ENCODE data around the gene EPHA7. TPM values are rescaled to one million over a fixed set of nuclear protein-coding genes. Genes with fewer than 3 reads are reported as not detected.

Gene EPHA7
- total RNA-seq, 3 donors from 2014 or later, result 0.84 to 126 (median 2.4) TPM

- ATAC-seq (no peak), DNase-seq (no peak)
- TF ChIP-seq CTCF (IDR thresholded peaks at IDR 0.05), result no peak
- no peaks in the 10 kb centered on the region for H3K36me3 ChIP-seq (ENCODE audit: low read depth)
- intact Hi-C loops (cut with DNase I, micrococcal nuclease), result no loop called here
- H3K9me3 ChIP-seq, result no peaks in the 10 kb centered on the region
- no peak overlapping the region for H3K4me3 ChIP-seq
- no peaks in the 10 kb centered on the region for H3K4me1 ChIP-seq (ENCODE audit: low read depth)
Observed at GRCh38 chr6:93437491-93437890, 18.1 kb upstream of the EPHA7 start.

GRCh38 chr6:93433592-93433991, 14.2 kb upstream of the EPHA7 start:
- intact Hi-C loops (cut with DNase I, micrococcal nuclease), result no loop called here
- Histone ChIP-seq H3K4me3 (no peak overlapping the region), H3K4me1 (ENCODE audit: low read depth) (no peaks in the 10 kb centered on the region), H3K9me3 (no peaks in the 10 kb centered on the region), H3K36me3 (ENCODE audit: low read depth) (no peaks in the 10 kb centered on the region)
- no peak for DNase-seq
- ATAC-seq, result no peak
- no peak for TF ChIP-seq CTCF (IDR thresholded peaks at IDR 0.05)

GRCh38 chr6:93424303-93425064, 5.1 kb upstream of the EPHA7 start:
- TF ChIP-seq CTCF (IDR thresholded peaks at IDR 0.05), result no peak
- DNase-seq (no peak), ATAC-seq (no peak)
- Histone ChIP-seq H3K4me3 (no peak overlapping the region), H3K4me1 (ENCODE audit: low read depth) (no peaks in the 10 kb centered on the region), H3K9me3 (no peaks in the 10 kb centered on the region), H3K36me3 (ENCODE audit: low read depth) (no peaks in the 10 kb centered on the region)
- intact Hi-C loops (cut with DNase I, micrococcal nuclease), result no loop called here

- intact Hi-C loops (cut with DNase I, micrococcal nuclease), result no loop called here
- peaks cover 5% of the 10 kb centered on the region for H3K4me1 ChIP-seq (ENCODE audit: low read depth)
- no peak for TF ChIP-seq CTCF (IDR thresholded peaks at IDR 0.05)
- ATAC-seq (no peak), DNase-seq (peak in 2 of 3 donors; percentile 18 to 68)
- H3K4me3 ChIP-seq, result no peak overlapping the region
- H3K9me3 ChIP-seq, result no peaks in the 10 kb centered on the region
- no peaks in the 10 kb centered on the region for H3K36me3 ChIP-seq (ENCODE audit: low read depth)
Observed at GRCh38 chr6:93423542-93423941, 4.2 kb upstream of the EPHA7 start.

GRCh38 chr6:93420163-93420795, 920 bp upstream of the EPHA7 start:
- peaks cover 12% of the 10 kb centered on the region for H3K4me1 ChIP-seq (ENCODE audit: low read depth)
- no peak for DNase-seq
- no peaks in the 10 kb centered on the region for H3K9me3 ChIP-seq
- no peak for ATAC-seq
- TF ChIP-seq CTCF (IDR thresholded peaks at IDR 0.05), result no peak
- intact Hi-C loops (cut with DNase I, micrococcal nuclease), result no loop called here
- H3K36me3 ChIP-seq (ENCODE audit: low read depth), result no peaks in the 10 kb centered on the region
- H3K4me3 ChIP-seq, result no peak overlapping the region
